ENCODE measurements around the gene CLK4.

- TF ChIP-seq CTCF (IDR thresholded peaks at IDR 0.05) (no peak), POLR2A (IDR thresholded peaks at IDR 0.05) (no peak)
These were observed 3.7 kb upstream of the CLK4 start for GRCh38 chr5:178630475-178630930.
